Fibroblast of skin of left quadriceps (primary cell): ENCODE measurements around the gene SHLD2.
A peak's percentile ranks its signal among the peaks of the same experiment; 100 is the strongest.
"Not testable (repeated sequence)": the region's sequence is repeated elsewhere in the genome, so short reads cannot be mapped to it uniquely, and the experiment has no call there.

Experiments used
- DNase-seq, 2 experiments: peaks; one replicate each; pipeline ENCODE4 v3.0.0-alpha.2; 2013; ENCODE audit warnings: low read depth in 2 of 2

Gene SHLD2

GRCh38 chr10:87094373-87095235 lies at the start of gene SHLD2, which contains the start of gene GLUD1:
Gene SHLD2, plus strand, starts transcription at chr10:87095206. Its CDS starts 56,149 bp downstream, at chr10:87151355.
Gene GLUD1, minus strand, starts transcription at chr10:87094843. Its CDS starts 74 bp downstream, at chr10:87094769.
- peak; percentile 65 to 70 for DNase-seq

GRCh38 chr10:87045434-87045938 lies 49.5 kb upstream of the SHLD2 start:
- DNase-seq: no peak

- peak in 1 of 2 experiments; percentile 2 for DNase-seq
Observed at GRCh38 chr10:87053111-87053510, 41.9 kb upstream of the SHLD2 start.

GRCh38 chr10:87053577-87054181 lies 41.3 kb upstream of the SHLD2 start:
- no peak for DNase-seq

GRCh38 chr10:87054373-87055295 lies 40.4 kb upstream of the SHLD2 start:
- peak; percentile 25 for DNase-seq

DNA sequence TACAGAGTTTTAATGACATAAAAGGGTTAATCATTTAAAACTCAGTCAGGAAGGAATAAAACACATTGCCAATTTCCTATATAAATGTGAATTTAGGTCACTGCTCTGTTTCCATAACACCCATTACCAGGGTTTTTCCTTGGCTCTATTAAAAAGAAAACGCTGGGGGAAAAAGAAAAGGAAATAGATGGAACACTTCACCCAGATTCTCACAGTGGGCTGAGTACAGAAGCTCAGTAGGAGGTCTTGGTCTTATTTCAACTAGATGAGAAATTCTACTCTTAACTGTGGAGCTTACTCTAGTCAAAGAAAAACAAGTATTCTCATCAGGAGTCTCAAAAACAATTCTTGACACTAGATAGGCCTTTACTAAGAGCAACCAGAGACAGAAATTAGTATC lies 36.8 kb upstream of the SHLD2 start:
- no peak for DNase-seq

GRCh38 chr10:87059401-87059800 lies 35.6 kb upstream of the SHLD2 start:
- DNase-seq: no peak

GRCh38 chr10:87060280-87060928 lies 34.6 kb upstream of the SHLD2 start:
- no peak for DNase-seq

GRCh38 chr10:87064651-87065050 lies 30.4 kb upstream of the SHLD2 start:
- DNase-seq: no peak

GRCh38 chr10:87066178-87066577 lies 28.8 kb upstream of the SHLD2 start:
- DNase-seq: no peak

DNA sequence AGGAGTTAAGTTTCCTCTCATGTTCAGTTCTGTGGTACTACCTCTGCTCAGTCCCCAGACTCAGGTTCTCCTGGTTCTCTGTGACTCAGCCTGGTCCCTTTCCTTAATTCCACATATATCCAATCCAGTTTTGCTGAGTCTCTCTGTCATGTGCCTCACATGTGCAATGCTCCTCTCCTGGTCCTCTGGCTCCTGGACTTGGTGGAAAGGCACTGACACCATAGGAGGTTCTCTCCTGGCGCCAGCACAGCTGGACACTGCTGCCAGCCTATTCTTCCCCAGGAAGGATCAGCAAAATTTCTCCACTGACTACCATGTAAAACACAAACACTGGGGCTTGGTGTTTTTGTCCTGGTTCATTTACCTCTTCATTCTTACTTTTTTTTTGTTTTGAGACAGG lies 28.1 kb upstream of the SHLD2 start:
- DNase-seq: no peak

DNA sequence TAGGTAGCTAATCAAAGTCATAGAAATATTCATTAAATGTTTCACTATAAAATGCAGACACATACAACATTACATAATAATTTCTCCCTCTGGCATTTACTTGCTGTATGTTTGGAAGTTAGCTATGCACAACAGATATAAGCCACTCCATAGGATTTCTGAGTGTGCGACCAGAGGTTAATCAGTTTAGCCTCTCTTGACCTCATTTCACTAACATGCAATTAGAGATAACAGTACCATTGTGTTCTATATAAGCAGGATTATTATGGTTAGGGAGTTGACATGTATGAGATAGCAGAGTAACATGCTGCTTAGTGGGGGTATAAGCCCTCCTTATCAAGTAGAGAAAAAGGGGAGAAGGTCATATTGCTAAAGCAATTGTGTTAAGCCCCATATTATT lies 26.7 kb upstream of the SHLD2 start:
- DNase-seq: no peak

DNA sequence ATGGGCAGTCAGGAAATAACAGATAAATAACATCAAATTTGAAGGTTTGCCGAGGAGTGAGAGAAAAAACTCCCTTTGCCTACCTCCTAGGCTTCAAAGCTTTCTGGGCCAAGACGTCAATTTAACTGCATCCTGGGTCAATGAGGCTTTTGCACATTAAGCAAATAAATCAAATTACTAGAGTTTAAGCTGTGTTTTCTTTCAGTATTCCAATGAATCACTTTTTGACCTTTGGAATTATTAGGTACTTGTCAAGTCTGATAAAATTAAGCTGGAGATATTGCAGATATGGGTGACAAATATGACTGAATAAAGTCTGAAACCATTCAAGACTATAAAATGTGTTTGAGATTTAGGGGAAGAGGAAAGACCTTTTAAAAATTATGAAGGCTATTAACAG lies 22.6 kb upstream of the SHLD2 start:
- DNase-seq: no peak

DNA sequence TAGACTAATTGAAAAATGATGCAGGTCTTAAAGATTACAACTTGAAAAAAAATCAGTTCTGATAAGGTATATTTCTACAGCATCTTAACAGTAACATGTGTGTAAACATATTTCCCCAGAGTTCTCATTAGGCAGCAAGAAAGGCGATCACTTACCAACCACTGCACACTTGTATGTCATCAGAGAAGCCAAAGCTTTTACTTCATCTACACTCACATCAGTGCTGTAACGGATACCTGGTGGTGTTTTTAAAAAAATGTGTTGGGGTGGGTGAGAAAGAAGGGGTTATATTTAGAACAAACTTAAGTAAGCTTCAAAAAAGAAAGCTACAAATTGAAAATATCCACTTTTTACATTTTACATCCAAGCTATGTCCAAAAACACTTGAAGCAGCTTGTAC lies 18.6 kb upstream of the SHLD2 start:
- not testable (repeated sequence) for DNase-seq

- DNase-seq: no peak
Observed at GRCh38 chr10:87079106-87079836, 15.7 kb upstream of the SHLD2 start.

GRCh38 chr10:87080621-87081020 lies 14.4 kb upstream of the SHLD2 start:
- DNase-seq: not testable (repeated sequence)

GRCh38 chr10:87081574-87081973 lies 13.4 kb upstream of the SHLD2 start:
- DNase-seq: not testable (repeated sequence)

- not testable (repeated sequence) for DNase-seq
Observed at GRCh38 chr10:87082219-87082618, 12.8 kb upstream of the SHLD2 start.

- peak in 1 of 2 experiments; percentile 33 for DNase-seq
Observed at GRCh38 chr10:87083576-87084290, 11.3 kb upstream of the SHLD2 start.

DNA sequence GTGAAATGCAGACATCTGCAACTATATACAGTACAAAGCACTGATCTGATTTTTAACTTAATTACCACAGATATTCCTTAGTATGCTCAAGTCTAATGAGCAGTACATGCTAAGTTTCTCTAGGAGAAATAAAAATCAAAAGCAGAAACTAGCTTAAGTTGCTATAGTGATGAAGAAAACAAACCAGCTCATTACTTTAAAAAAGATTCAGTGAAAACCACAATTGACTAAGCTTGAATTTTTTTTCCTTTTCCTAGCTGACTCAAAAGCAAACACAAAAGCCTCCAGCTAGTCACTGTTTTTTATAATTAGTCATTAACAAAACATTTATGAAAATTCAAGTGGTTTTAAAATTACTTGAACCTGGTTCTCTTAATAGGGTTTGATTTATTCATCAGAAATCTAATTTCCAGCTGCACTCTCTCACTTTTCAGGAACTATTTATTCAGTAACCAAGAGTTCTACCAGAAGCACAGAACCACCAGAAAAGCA lies 10.7 kb upstream of the SHLD2 start:
- peak; percentile 68 to 75 for DNase-seq
